ENCODE measurements around the gene SRSF4. TPM values are rescaled to one million over a fixed set of nuclear protein-coding genes. Genes with fewer than 3 reads are reported as not detected.

The SRSF4 gene
- total RNA-seq, 1 donor from 2014 or later: 48.2 TPM

DNA sequence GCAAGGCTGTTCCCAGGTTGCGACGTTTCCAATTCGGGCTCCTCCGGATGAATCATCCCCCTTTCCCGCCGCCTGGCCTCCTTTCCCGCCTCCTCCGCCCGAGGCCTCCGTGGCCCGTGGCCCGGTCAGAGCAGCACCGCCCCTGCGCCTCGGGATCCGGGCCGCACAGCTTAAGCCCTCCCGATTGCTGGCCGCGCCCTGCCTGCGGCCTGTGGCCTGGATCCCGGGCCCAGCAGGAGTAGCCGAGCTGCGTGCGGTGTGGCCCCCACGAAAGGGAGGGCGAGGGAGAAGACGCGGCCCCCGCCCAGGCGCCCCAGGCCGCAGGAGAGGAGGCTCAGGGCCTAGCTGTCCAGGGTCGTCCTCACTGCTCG, 59.0 kb downstream of the SRSF4 start:
- no peak for DNase-seq (ENCODE audit: low read depth)
- H3K4me3 ChIP-seq (ENCODE audit: low read depth, low read length): peak overlapping the region; percentile 66
- TF ChIP-seq, protein P1, sequence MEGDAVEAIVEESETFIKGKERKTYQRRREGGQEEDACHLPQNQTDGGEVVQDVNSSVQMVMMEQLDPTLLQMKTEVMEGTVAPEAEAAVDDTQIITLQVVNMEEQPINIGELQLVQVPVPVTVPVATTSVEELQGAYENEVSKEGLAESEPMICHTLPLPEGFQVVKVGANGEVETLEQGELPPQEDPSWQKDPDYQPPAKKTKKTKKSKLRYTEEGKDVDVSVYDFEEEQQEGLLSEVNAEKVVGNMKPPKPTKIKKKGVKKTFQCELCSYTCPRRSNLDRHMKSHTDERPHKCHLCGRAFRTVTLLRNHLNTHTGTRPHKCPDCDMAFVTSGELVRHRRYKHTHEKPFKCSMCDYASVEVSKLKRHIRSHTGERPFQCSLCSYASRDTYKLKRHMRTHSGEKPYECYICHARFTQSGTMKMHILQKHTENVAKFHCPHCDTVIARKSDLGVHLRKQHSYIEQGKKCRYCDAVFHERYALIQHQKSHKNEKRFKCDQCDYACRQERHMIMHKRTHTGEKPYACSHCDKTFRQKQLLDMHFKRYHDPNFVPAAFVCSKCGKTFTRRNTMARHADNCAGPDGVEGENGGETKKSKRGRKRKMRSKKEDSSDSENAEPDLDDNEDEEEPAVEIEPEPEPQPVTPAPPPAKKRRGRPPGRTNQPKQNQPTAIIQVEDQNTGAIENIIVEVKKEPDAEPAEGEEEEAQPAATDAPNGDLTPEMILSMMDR (conservative IDR thresholded peaks at IDR 0.05; ENCODE audit: low read depth, low read length): no peak

DNA sequence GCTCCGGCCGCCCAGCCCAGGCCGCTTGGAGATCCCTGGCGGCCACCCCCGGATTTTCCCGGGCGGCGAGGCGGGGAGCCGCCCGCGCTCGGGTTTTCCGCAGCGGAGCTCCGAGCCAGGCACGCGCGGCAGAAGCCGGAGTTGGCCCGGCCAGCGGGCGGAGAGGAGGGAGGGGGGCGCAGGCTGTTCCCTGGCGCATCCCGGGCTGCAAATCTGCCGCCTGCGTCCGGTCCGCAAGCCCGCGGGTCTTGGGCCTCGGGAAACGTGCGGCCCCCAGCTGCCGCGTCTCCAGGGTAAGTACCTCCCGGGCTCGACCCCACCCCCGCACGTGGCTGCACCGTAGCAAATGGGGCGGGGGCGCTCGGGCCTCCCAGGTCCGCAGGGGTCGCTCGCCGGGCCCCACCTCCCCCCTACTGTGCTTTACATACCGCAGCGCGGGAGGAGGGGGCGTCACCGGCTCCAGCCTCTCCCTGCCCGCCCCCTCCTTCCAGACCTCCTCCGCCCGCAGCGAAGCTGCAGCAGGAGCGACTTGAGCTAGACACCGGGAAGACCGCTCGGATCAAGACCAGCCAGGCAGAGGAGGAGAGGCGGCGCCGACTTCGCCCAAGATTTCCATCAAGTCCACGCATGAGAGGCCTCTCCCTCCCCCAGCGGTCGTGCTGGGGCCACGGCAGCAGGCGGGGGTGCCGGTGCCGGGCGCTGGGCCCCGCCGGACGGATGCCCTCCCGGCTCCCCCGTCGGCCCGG, 59.6 kb downstream of the SRSF4 start:
- H3K4me3 ChIP-seq (ENCODE audit: low read depth, low read length): peak overlapping the region; percentile 66
- TF ChIP-seq, protein P1 (conservative IDR thresholded peaks at IDR 0.05; ENCODE audit: low read depth, low read length): no peak
- no peak for DNase-seq (ENCODE audit: low read depth)

DNA sequence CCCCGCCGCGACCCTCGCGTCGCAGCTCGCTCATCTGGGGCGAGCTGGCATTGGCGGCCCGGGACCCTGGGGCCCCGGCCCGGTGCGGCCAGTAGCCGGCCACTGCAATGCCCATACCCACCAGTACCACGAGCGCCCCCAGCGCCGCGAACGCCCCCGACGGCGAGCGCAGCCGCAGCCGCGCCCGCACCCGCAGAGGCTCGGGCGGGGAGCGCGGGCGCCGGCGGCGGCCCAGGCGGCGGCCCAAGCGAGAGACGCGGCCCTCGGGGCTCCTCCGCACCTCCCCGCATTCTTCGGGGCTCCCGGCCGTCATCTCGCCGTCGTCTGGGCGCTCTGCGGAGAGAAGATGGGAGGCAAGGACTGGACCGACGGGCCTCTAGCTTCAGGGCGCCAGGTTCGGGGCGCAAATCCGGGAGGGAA, 60.2 kb downstream of the SRSF4 start:
- no peak for DNase-seq (ENCODE audit: low read depth)
- TF ChIP-seq, protein P1 (conservative IDR thresholded peaks at IDR 0.05; ENCODE audit: low read depth, low read length): no peak
- peak overlapping the region; percentile 66 for H3K4me3 ChIP-seq (ENCODE audit: low read depth, low read length)

DNA sequence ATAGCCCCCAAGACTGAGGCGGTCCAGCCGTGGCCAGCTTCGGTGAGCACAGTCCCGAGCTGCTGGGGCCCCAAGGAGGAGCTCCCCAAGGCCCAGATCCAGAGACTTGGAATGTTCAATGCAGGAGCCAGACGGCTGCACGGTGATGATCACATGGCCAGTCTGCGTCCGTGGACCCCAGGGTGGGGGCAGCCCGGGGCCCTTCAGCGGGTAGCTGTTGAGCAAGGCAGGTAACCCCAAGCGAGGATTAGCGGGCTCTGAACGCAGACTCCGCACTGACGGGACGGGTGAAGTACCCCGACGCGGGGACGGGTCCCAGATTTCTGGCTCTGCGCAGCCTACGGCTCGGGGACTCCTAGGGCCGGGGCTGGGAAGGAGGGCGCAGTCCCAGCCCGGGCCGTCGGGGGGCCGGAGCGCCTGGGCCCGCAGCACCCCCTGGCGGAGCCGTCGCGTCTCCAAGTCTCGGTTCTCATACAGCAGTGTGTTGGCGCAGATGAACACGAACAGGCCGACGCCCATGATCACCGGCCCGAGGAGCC, 60.7 kb downstream of the SRSF4 start:
- H3K4me3 ChIP-seq (ENCODE audit: low read depth, low read length): no peak overlapping the region
- TF ChIP-seq, protein P1 (conservative IDR thresholded peaks at IDR 0.05; ENCODE audit: low read depth, low read length): peak; percentile 45
- no peak for DNase-seq (ENCODE audit: low read depth)

DNA sequence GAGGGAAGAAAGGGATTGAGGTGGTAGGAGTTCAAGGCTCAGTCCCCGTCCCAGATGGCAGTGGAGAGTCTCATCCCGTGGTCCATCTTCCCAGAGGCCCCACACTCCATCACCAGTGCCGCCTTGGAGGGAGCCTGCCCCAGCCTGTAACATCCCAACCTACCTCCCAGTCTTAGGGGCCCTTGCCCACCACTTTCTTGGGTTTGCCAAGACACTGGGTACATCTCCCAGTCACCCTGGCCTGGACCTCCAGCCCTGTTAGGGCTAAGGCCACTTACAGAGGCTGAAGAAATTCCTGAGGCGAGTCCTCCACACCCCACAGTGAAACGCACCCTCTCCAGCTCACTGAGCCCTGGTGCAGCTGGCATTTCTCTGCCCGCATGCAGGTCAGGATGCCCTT, 61.3 kb downstream of the SRSF4 start:
- TF ChIP-seq, protein P1 (conservative IDR thresholded peaks at IDR 0.05; ENCODE audit: low read depth, low read length): no peak
- no peak for DNase-seq (ENCODE audit: low read depth)
- H3K4me3 ChIP-seq (ENCODE audit: low read depth, low read length): no peak overlapping the region

DNA sequence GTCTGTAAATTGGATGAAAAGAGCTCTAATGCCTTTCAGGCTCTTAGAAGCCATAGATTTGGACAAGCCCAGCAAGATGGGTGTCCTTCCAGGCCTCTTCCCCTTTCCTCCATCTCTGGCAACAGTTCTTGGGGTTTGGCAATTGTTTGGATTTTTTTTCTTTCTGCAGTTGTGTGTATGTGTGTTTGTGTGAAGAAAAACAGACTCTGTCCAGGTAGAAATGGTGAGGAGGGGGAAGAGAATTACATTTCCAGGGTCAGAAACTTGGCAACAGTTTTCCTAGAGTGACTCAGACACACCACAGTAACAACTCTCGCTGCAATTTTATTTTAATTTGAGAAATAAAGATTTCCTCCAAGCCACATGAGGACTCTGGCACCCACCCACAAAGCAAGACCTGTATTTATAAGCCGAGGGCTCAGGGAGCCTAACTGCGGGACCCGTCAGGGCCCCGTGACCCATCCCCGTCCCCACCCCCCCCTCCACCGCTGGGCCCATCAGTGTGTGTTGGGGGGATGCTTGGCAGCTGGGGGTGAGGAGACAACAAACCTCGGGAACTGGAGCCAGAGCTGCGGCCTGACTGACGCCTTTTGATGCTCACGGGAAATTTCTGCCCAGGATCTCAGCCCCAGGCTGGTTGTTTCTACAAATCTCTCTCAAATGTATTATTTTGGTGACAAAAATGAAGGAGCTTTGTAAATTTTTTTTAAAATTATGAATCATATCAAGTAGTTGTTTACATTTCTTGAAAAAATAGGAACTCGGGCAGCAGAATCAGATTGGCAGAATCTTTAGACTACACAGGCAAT, 62.4 kb downstream of the SRSF4 start:
- H3K4me3 ChIP-seq (ENCODE audit: low read depth, low read length): no peak overlapping the region
- DNase-seq (ENCODE audit: low read depth): no peak
- TF ChIP-seq, protein P1 (conservative IDR thresholded peaks at IDR 0.05; ENCODE audit: low read depth, low read length): no peak
